SK-N-SH (cell line): ENCODE results near the gene GFOD2. TPM values are rescaled to one million over a fixed set of nuclear protein-coding genes. Genes with fewer than 3 reads are reported as not detected.

ENCODE experiments used
- CTCF ChIA-PET: fragments of 300-600, 350-600 bp; formaldehyde crosslinking; extraction: SDS; loops from one replicate; lab custom pipeline; 2021; lab: Yijun Ruan, JAX
- POLR2A ChIA-PET: fragments of 350-600 bp; sonication (Branson Sonifier 250); formaldehyde crosslinking; extraction: SDS; loops from one replicate; lab custom pipeline; 2020; ENCODE audit warnings: antibody characterized with exemption, inconsistent platforms; lab: Yijun Ruan, JAX
- DNase-seq: peaks from one replicate; pipeline ENCODE4 v3.0.0; 2012
- H2AFZ ChIP-seq: fragments of 200-600 bp; sonication (generic); 2 replicates; pipeline ENCODE4 v1.8.1; 2016; ENCODE audit warnings: antibody characterized with exemption, mild to moderate bottlenecking, low read depth
- H3F3A ChIP-seq: fragments of 200-600 bp; sonication (generic); replicated peaks from 2 replicates; pipeline ENCODE3; 2016; ENCODE audit warnings: antibody characterized with exemption, mild to moderate bottlenecking; ENCODE audit not compliant: insufficient read depth
- H3K27ac ChIP-seq, 2 experiments: fragments of 200-500 bp in 1 of 2; fragments of 200-600 bp in 1 of 2; sonication (Bioruptor generic) in 1 of 2; sonication (generic), shearing (Covaris generic) in 1 of 2; 2 replicates each; pipeline versions ENCODE4 v1.5.1 to v1.6.1; 2014 to 2016; ENCODE audit warnings: low read depth in 2 of 2, inconsistent platforms in 1 of 2, low read length in 1 of 2, mild to moderate bottlenecking in 1 of 2, mixed read lengths in 1 of 2
- H3K27me3 ChIP-seq: fragments of 200-600 bp; sonication (generic), shearing (Covaris generic); 2 replicates; pipeline ENCODE4 v1.6.1; 2016; ENCODE audit warnings: mixed run types; ENCODE audit not compliant: insufficient read depth
- H3K36me3 ChIP-seq, 2 experiments: fragments of 200-500 bp in 1 of 2; fragments of 200-600 bp in 1 of 2; sonication (Bioruptor generic) in 1 of 2; sonication (generic) in 1 of 2; replicated peaks in 1 of 2; 2 replicates each; pipeline versions ENCODE3 to v1.5.1; 2014 to 2016; ENCODE audit warnings: low read length in 1 of 2, mild to moderate bottlenecking in 1 of 2; ENCODE audit not compliant: insufficient read depth in 2 of 2, control insufficient read depth in 1 of 2
- H3K4me1 ChIP-seq, 2 experiments: fragments of 200-500 bp in 1 of 2; fragments of 200-600 bp in 1 of 2; sonication (Bioruptor generic) in 1 of 2; sonication (generic), shearing (Covaris generic) in 1 of 2; 2 replicates each; pipeline versions ENCODE4 v1.5.1 to v1.6.1; 2014 to 2016; ENCODE audit warnings: low read depth in 1 of 2, low read length in 1 of 2, mixed run types in 1 of 2; ENCODE audit not compliant: insufficient read depth in 2 of 2, control insufficient read depth in 1 of 2
- H3K4me2 ChIP-seq: fragments of 200-600 bp; sonication (generic), shearing (Covaris generic); 2 replicates; pipeline ENCODE4 v1.6.1; 2017; ENCODE audit warnings: mixed run types
- H3K4me3 ChIP-seq, 2 experiments: fragments of 200-500 bp in 1 of 2; fragments of 200-600 bp in 1 of 2; sonication (Bioruptor generic) in 1 of 2; sonication (generic), shearing (Covaris generic) in 1 of 2; 2 replicates each; pipeline versions ENCODE4 v1.5.1 to v1.8.1; 2014 to 2016; ENCODE audit warnings: low read depth in 2 of 2, inconsistent platforms in 1 of 2, low read length in 1 of 2, mild to moderate bottlenecking in 1 of 2, mixed read lengths in 1 of 2, moderate library complexity in 1 of 2
- H3K79me2 ChIP-seq: fragments of 200-600 bp; sonication (generic); 2 replicates; pipeline ENCODE4 v1.8.1; 2017; ENCODE audit warnings: mild to moderate bottlenecking; ENCODE audit not compliant: insufficient read depth
- H3K9ac ChIP-seq: fragments of 200-600 bp; sonication (generic); 2 replicates; pipeline ENCODE4 v1.6.1; 2017; ENCODE audit warnings: mixed run types
- H3K9me2 ChIP-seq: fragments of 200-600 bp; sonication (generic); 2 replicates; pipeline ENCODE4 v1.6.1; 2017; ENCODE audit warnings: mixed run types
- H3K9me3 ChIP-seq: fragments of 200-600 bp; sonication (generic); 2 replicates; pipeline ENCODE4 v1.6.1; 2017; ENCODE audit warnings: mixed run types, mild to moderate bottlenecking, moderate library complexity
- H4K20me1 ChIP-seq: fragments of 200-600 bp; sonication (generic); 2 replicates; pipeline ENCODE4 v1.6.1; 2017; ENCODE audit warnings: mild to moderate bottlenecking, mixed run types; ENCODE audit not compliant: insufficient read depth
- CTCF ChIP-seq: fragments of 200-600 bp; sonication (generic); IDR thresholded peaks from 2 replicates; pipeline ENCODE4 v1.6.1; 2017; ENCODE audit warnings: antibody characterized with exemption, mild to moderate bottlenecking, moderate library complexity
- FOXM1 ChIP-seq: IDR thresholded peaks from 2 replicates; pipeline ENCODE4 v1.4.0; 2012; ENCODE audit warnings: low read depth, mild to moderate bottlenecking
- MAX ChIP-seq: IDR thresholded peaks from 2 replicates; pipeline ENCODE4 v1.4.0; 2012; ENCODE audit warnings: low read depth
- MEF2A ChIP-seq: IDR thresholded peaks from 2 replicates; pipeline ENCODE4 v1.4.0; 2012; ENCODE audit warnings: low read depth, borderline replicate concordance
- MXI1 ChIP-seq: IDR thresholded peaks from 2 replicates; pipeline ENCODE4 v1.6.1; 2012; ENCODE audit warnings: mild to moderate bottlenecking, low read depth, low read length, improper control_type of control experiment
- NRF1 ChIP-seq: IDR thresholded peaks from 2 replicates; pipeline ENCODE4 v1.6.1; 2012; ENCODE audit warnings: low read depth, mild to moderate bottlenecking, low read length
- PBX3 ChIP-seq: IDR thresholded peaks from 2 replicates; pipeline ENCODE4; 2012
- POLR2AphosphoS5 ChIP-seq: IDR thresholded peaks from 2 replicates; pipeline ENCODE4 v1.6.1; 2012; ENCODE audit warnings: low read depth, low read length
- RAD21 ChIP-seq: IDR thresholded peaks from 2 replicates; pipeline ENCODE4 v1.6.1; 2012; ENCODE audit warnings: mild to moderate bottlenecking, low read length
- RCOR1 ChIP-seq: fragments of 150-350 bp; IDR thresholded peaks from 2 replicates; pipeline ENCODE4 v1.6.1; 2017; ENCODE audit warnings: antibody characterized with exemption, low read length
- SIN3A ChIP-seq: IDR thresholded peaks from 2 replicates; pipeline ENCODE4 v1.6.1; 2012; ENCODE audit warnings: low read depth, mild to moderate bottlenecking, low read length, moderate library complexity, borderline replicate concordance
- SMC3 ChIP-seq: IDR thresholded peaks from 2 replicates; pipeline ENCODE4 v1.6.1; 2012; ENCODE audit warnings: low read depth, low read length, improper control_type of control experiment
- TCF12 ChIP-seq: IDR thresholded peaks from 2 replicates; pipeline ENCODE4 v1.4.0; 2012
- TEAD4 ChIP-seq: IDR thresholded peaks from 2 replicates; pipeline ENCODE4 v1.4.0; 2012; ENCODE audit warnings: mild to moderate bottlenecking, borderline replicate concordance; ENCODE audit not compliant: insufficient read depth
- USF1 ChIP-seq: IDR thresholded peaks from 2 replicates; pipeline ENCODE4 v1.4.0; 2012; ENCODE audit warnings: low read depth, borderline replicate concordance
- ZBTB33 ChIP-seq: IDR thresholded peaks from 2 replicates; pipeline ENCODE4 v1.4.0; 2012; ENCODE audit warnings: low read depth, borderline replicate concordance
- WGBS: methylation state at CpG from one replicate; pipeline ENCODE4 v1.1.6; 2017; ENCODE audit warnings: low lambda C conversion rate; 5-methylcytosine and 5-hydroxymethylcytosine counted together
- polyA plus RNA-seq, 3 experiments: library from polyadenylated mRNA; depleted of rRNA; stranded (reverse); fragments of >200 nt; gene quantifications; 2 replicates each; pipeline ENCODE4 v1.2.3, GENCODE V29; 2012

The GFOD2 gene
- polyA plus RNA-seq, 1 of the 3 experiments (the other 2 are of a cell fraction): 19.0 TPM

GRCh38 chr16:67648088-67648763 is 70.9 kb downstream of the GFOD2 start:
- POLR2A ChIA-PET: no interaction called here
- Histone ChIP-seq H3K9me3 (no peaks in the 10 kb centered on the region), H2AFZ (no peak overlapping the region), H3K9me2 (no peaks in the 10 kb centered on the region), H4K20me1 (peaks cover 4% of the 10 kb centered on the region; the same call in 1 of the 2 replicates), H3K4me1 (peaks cover 0 to 5% of the 10 kb centered on the region in 2 experiments; a peak in 1 of 4 replicates), H3K4me3 (no peak overlapping the region)
- WGBS: 91% methylated on average over 48 of the region's 65 CpGs
- CTCF ChIA-PET: interaction anchor here (1.0 to 16.5 kb wide), 4 partner anchors 86 to 167 kb away, joined by 3 to 263 read pairs (median 24); partner anchors contain the start of genes ATP6V0D1 and CTCF
- no peak for TF ChIP-seq RCOR1
- TF ChIP-seq PBX3: no peak
- TF ChIP-seq MXI1: no peak
- no peak for TF ChIP-seq RAD21
- no peak for TF ChIP-seq SIN3A
- no peak for TF ChIP-seq MAX
- TF ChIP-seq POLR2AphosphoS5: no peak
- TF ChIP-seq MEF2A: no peak
- TF ChIP-seq TCF12: no peak
- no peak for TF ChIP-seq NRF1
- no peak for TF ChIP-seq SMC3
- TF ChIP-seq CTCF: no peak
- TF ChIP-seq, all 33 proteins: peak for 0
- Histone ChIP-seq H3K36me3 (no peaks in the 10 kb centered on the region), H3K79me2 (no peaks in the 10 kb centered on the region), H3K9ac (no peak overlapping the region), H3K4me2 (no peak overlapping the region), H3K27me3 (no peaks in the 10 kb centered on the region), H3K27ac (no peak overlapping the region), H3F3A (no peaks in the 10 kb centered on the region)
- DNase-seq: no peak

GRCh38 chr16:67647681-67648080 is 71.4 kb downstream of the GFOD2 start:
- POLR2A ChIA-PET: interaction anchor here (1.2 kb wide), 1 partner anchor 12 kb away, joined by 6 read pairs; the partner anchor contains the start of gene ACD
- Histone ChIP-seq H3K9me2 (no peaks in the 10 kb centered on the region), H3K4me2 (no peak overlapping the region), H3K27ac (no peak overlapping the region), H3K27me3 (no peaks in the 10 kb centered on the region), H3F3A (no peaks in the 10 kb centered on the region), H4K20me1 (peaks cover 4% of the 10 kb centered on the region; the same call in 1 of the 2 replicates), H3K4me3 (no peak overlapping the region), H2AFZ (no peak overlapping the region), H3K36me3 (no peaks in the 10 kb centered on the region), H3K9me3 (no peaks in the 10 kb centered on the region), H3K4me1 (peaks cover 0 to 4% of the 10 kb centered on the region in 2 experiments; a peak in 1 of 4 replicates), H3K9ac (no peak overlapping the region), H3K79me2 (no peaks in the 10 kb centered on the region)
- WGBS: 83% methylated on average over 6 of the region's 13 CpGs
- CTCF ChIA-PET: interaction anchor here (0.8 to 16.5 kb wide), 7 partner anchors 13 to 167 kb away, joined by 3 to 263 read pairs (median 6); partner anchors contain the start of genes ACD, ATP6V0D1, CTCF and PARD6A
- DNase-seq: no peak
- TF ChIP-seq FOXM1 (no peak), USF1 (no peak), RCOR1 (no peak), ZBTB33 (no peak), TEAD4 (no peak), MAX (no peak)
